Gastroesophageal sphincter (tissue), 4 donors: ENCODE measurements around the gene CSMD2. TPM values are rescaled to one million over a fixed set of nuclear protein-coding genes. Genes with fewer than 3 reads are reported as not detected.

Experiments used
- ATAC-seq: fragments of 150-250 bp; one replicate; pipeline ENCODE4 v1.9.1; 2016; ENCODE audit warnings: mild to moderate bottlenecking, moderate library complexity
- H3K27ac ChIP-seq, 4 donors: fragments of 200-600 bp; sonication (generic) in 3 of 4; 1 replicate in 3 of 4; 2 replicates in 1 of 4; pipeline ENCODE4 v1.5.1; 2016 to 2019
- H3K27me3 ChIP-seq: fragments of 200-600 bp; sonication (generic); one replicate; pipeline ENCODE4 v1.5.1; 2019
- H3K36me3 ChIP-seq, 2 donors: fragments of 200-600 bp; sonication (generic); one replicate each; pipeline ENCODE4 v1.5.1; 2019; ENCODE audit warnings: control low read depth in 1 of 2
- H3K4me1 ChIP-seq, 3 donors: fragments of 200-600 bp; sonication (generic); 1 replicate in 2 of 3; 2 replicates in 1 of 3; pipeline ENCODE4 v1.5.1; 2016 to 2019; ENCODE audit warnings: control low read depth in 2 of 3
- H3K4me3 ChIP-seq, 2 donors: fragments of 200-600 bp; sonication (generic); one replicate each; pipeline ENCODE4 v1.5.1; 2019; ENCODE audit warnings: mild to moderate bottlenecking in 1 of 2, moderate library complexity in 1 of 2
- H3K9me3 ChIP-seq, 3 donors: fragments of 200-600 bp; sonication (generic); one replicate each; pipeline ENCODE4 v1.5.1; 2017 to 2019; ENCODE audit warnings: control low read depth in 2 of 3
- EP300 ChIP-seq: sonication (generic); formaldehyde crosslinking; IDR thresholded peaks from one replicate; pipeline ENCODE4 v1.6.1; 2017; ENCODE audit warnings: antibody characterized with exemption, mild to moderate bottlenecking
- POLR2A ChIP-seq, 2 donors: fragments of 450-650 bp; IDR thresholded peaks; one replicate each; pipeline ENCODE4 v1.6.1; 2017; ENCODE audit warnings: antibody characterized with exemption in 2 of 2, mild to moderate bottlenecking in 2 of 2, moderate library complexity in 1 of 2
- POLR2AphosphoS5 ChIP-seq: sonication (generic); formaldehyde crosslinking; IDR thresholded peaks from one replicate; pipeline ENCODE4 v1.6.1; 2017; ENCODE audit warnings: antibody characterized with exemption
- WGBS, 2 donors: methylation state at CpG; one replicate each; pipeline ENCODE4 v1.1.5; 2018; ENCODE audit warnings: low coverage in 1 of 2; 5-methylcytosine and 5-hydroxymethylcytosine counted together
- total RNA-seq, 4 donors: library from RNA; depleted of rRNA; stranded (reverse); fragments of >200 nt; gene quantifications; one replicate each; pipeline ENCODE4 v1.1.0, GENCODE V29; 2016
- TF ChIP-seq, protein P1 (sequence below), 4 experiments: fragments of 200-600 bp in 2 of 4; fragments of 450-650 bp in 2 of 4; sonication (generic) in 1 of 4; IDR thresholded peaks; one replicate each; pipeline ENCODE4 v1.5.1; 2017 to 2019; ENCODE audit warnings: antibody characterized with exemption in 4 of 4, mild to moderate bottlenecking in 2 of 4, moderate library complexity in 2 of 4

The CSMD2 gene
- total RNA-seq, 4 donors from 2014 or later, result 0.22 to 2.5 (median 0.37) TPM

DNA sequence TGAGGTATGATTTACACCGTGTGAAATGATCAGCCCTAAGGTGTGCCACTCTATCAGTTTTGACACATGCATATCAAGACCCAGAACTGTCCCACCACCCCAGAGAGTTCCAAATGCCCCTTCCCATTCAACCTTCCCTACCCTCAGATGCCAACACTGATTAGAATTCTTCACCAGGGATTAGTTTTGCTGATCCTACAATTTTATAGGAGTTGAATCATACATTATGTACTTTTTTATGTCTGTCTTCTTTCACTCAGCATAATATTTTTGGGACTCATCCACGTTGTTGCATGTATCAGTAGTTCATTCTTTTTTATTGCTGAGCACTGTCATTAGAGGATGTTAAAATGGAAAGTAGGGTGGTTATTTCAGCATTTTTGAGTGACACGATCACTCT, 514.3 kb downstream of the CSMD2 start:
- peaks cover 14% of the 10 kb centered on the region for H3K27me3 ChIP-seq
- 66% methylated on average over 3 of the region's 3 CpGs; no CpG with 5 or more reads in 1 of the 2 donors for WGBS, 2 donors
- H3K27ac ChIP-seq, result no peak overlapping the region
- TF ChIP-seq, protein P1, sequence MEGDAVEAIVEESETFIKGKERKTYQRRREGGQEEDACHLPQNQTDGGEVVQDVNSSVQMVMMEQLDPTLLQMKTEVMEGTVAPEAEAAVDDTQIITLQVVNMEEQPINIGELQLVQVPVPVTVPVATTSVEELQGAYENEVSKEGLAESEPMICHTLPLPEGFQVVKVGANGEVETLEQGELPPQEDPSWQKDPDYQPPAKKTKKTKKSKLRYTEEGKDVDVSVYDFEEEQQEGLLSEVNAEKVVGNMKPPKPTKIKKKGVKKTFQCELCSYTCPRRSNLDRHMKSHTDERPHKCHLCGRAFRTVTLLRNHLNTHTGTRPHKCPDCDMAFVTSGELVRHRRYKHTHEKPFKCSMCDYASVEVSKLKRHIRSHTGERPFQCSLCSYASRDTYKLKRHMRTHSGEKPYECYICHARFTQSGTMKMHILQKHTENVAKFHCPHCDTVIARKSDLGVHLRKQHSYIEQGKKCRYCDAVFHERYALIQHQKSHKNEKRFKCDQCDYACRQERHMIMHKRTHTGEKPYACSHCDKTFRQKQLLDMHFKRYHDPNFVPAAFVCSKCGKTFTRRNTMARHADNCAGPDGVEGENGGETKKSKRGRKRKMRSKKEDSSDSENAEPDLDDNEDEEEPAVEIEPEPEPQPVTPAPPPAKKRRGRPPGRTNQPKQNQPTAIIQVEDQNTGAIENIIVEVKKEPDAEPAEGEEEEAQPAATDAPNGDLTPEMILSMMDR (IDR thresholded peaks at IDR 0.05), result no peak
- TF ChIP-seq POLR2AphosphoS5 (no peak), EP300 (no peak), POLR2A (IDR thresholded peaks at IDR 0.05) (no peak)
- H3K4me3 ChIP-seq, result no peak overlapping the region
- H3K36me3 ChIP-seq, result no peaks in the 10 kb centered on the region
- no peaks in the 10 kb centered on the region for H3K9me3 ChIP-seq
- H3K4me1 ChIP-seq, result no peaks in the 10 kb centered on the region
- ATAC-seq, result no peak

DNA sequence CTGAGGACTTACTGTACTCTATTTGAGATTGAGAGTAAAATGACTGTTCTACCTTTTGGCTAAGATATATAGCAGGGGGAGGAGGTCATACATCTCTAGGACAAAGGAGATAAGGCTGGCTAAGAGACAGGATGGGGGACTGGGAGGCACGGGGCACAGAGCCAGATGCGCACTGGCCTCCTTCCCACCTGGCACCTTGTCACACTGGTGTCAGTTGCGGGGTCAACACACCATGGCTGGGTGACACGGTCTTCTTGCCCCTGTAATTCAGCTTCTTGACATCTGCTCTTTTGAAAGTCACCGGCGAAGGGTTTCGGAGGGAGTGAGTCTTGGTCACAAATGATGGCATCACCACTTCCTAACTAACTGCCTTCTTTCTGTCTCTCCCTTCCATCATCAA, 515.3 kb downstream of the CSMD2 start:
- TF ChIP-seq EP300 (no peak), POLR2AphosphoS5 (no peak), POLR2A (IDR thresholded peaks at IDR 0.05) (no peak)
- TF ChIP-seq, protein P1 (IDR thresholded peaks at IDR 0.05), result no peak
- WGBS, 2 donors, result 17 to 80% methylated on average over 1 to 7 of the region's 7 CpGs
- ATAC-seq, result no peak
- Histone ChIP-seq H3K27ac (no peak overlapping the region), H3K4me1 (no peaks in the 10 kb centered on the region), H3K9me3 (no peaks in the 10 kb centered on the region), H3K27me3 (peaks cover 15% of the 10 kb centered on the region), H3K4me3 (no peak overlapping the region), H3K36me3 (no peaks in the 10 kb centered on the region)

DNA sequence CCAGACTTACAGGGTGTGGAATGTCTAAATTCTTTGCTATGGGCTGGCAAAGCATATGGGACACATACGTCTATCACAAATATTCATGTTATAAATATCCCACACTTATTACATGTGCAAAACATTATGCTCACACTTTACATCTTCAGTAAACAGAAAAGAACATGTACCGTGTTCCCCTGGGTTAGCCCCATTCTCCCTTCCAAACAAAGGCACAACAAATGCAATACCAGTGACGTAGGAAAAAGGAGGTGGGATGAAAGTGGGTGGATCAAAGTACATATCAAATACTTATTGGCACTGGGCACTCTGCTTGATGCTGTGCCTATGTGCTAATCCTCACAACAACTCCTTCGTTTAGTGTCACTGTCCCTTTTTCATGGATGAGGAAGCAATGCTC, 521.8 kb downstream of the CSMD2 start:
- H3K4me1 ChIP-seq, result no peaks in the 10 kb centered on the region
- no peak for TF ChIP-seq POLR2AphosphoS5
- no peak for TF ChIP-seq POLR2A (IDR thresholded peaks at IDR 0.05)
- TF ChIP-seq, protein P1 (IDR thresholded peaks at IDR 0.05), result no peak
- TF ChIP-seq EP300, result no peak
- no peak overlapping the region for H3K4me3 ChIP-seq
- ATAC-seq, result no peak
- H3K36me3 ChIP-seq, result no peaks in the 10 kb centered on the region
- H3K27me3 ChIP-seq, result peaks cover 49% of the 10 kb centered on the region
- H3K27ac ChIP-seq, result no peak overlapping the region
- no peaks in the 10 kb centered on the region for H3K9me3 ChIP-seq
- 54 to 75% methylated on average over 3 to 4 of the region's 4 CpGs for WGBS, 2 donors

DNA sequence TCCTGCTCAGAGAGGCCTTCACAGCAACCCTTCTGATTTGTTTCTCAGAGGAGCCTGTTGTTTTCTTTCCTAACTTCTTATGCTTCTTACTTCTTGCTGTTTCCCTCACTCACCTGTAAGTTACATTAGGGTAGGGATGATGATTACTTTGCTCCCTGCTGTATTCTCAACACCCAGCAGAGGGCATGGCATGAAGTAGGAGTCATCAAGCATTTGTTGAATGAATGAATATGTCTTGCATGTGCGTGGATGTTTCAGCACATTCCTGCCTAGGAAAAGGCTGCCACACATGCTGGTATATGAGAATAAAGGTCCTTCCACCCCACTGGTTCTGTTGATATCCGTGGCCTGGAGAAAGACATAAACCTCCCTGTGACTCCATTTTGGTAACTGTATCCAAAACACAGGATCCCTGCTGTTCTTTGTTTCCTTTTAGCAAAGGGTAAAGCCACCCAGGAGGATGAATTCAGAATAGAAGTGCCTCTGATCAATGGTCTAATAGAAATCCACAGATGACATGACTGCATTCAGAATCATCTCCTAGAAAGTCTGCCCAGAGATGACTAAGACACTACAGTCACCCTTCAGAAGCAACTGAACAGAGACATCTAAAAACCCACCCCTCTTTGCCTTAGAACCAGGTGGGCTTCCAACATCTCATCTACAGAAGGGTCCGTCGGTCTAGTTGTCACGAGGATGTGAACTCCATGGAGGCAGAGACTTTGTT, 523.8 kb downstream of the CSMD2 start:
- ATAC-seq, result no peak
- Histone ChIP-seq H3K36me3 (no peaks in the 10 kb centered on the region), H3K9me3 (no peaks in the 10 kb centered on the region), H3K4me1 (no peaks in the 10 kb centered on the region), H3K27me3 (peaks cover 38% of the 10 kb centered on the region), H3K4me3 (no peak overlapping the region), H3K27ac (no peak overlapping the region)
- 74 to 76% methylated on average over 5 of the region's 5 CpGs for WGBS, 2 donors
- TF ChIP-seq EP300, result no peak
- TF ChIP-seq, protein P1 (IDR thresholded peaks at IDR 0.05), result peak in 1 of 4 experiments; percentile 20
- TF ChIP-seq POLR2AphosphoS5, result no peak
- no peak for TF ChIP-seq POLR2A (IDR thresholded peaks at IDR 0.05)

DNA sequence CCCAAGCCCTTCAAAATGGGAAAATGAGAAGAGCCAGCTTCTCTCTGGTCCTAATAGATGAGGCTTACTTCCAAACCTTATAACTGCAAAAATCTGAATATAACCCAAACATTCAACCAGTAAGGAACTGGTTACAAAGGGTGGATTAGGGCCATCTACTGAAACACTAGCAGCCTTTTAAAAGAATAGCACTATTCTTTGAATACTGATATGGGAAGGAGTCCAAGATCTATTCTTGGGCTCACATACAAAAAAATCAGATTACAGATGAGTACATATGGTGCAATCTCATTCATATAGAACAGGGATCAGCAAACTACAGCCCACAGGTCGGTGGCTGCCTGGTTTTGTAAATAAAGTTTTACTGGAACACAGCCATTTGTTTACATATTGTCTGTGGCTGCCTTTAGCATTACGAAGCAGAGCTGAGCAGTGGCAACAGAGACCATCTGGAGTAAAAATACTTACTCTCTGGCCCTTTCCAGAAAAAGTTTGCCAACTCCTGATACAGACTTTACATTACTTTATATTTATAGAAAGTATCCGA, 524.8 kb downstream of the CSMD2 start:
- ATAC-seq, result no peak
- WGBS, 2 donors, result 33 to 34% methylated on average over 3 of the region's 3 CpGs
- no peak overlapping the region for H3K27ac ChIP-seq
- no peak overlapping the region for H3K4me3 ChIP-seq
- no peaks in the 10 kb centered on the region for H3K9me3 ChIP-seq
- H3K4me1 ChIP-seq, result no peaks in the 10 kb centered on the region
- no peaks in the 10 kb centered on the region for H3K36me3 ChIP-seq
- H3K27me3 ChIP-seq, result peaks cover 40% of the 10 kb centered on the region
- TF ChIP-seq, protein P1 (IDR thresholded peaks at IDR 0.05), result no peak
- no peak for TF ChIP-seq POLR2AphosphoS5
